T-helper 1 cell treated with Interleukin-12 subunit alpha and Interleukin-12 subunit beta and Interleukin-4 antibody, amounts not matched to agents 30 μg/mL and 1 μg/mL, for 36 hours (primary cell): ENCODE measurements around the gene NOS1.

Source experiments
- H3K27ac Mint-ChIP-seq: one replicate; pipeline ENCODE4 v1.8.0; 2021; ENCODE audit warnings: mild to moderate bottlenecking, mixed read lengths
- H3K27me3 Mint-ChIP-seq: one replicate; pipeline ENCODE4 v1.8.0; 2021; ENCODE audit warnings: low read depth, mixed read lengths
- H3K36me3 Mint-ChIP-seq: one replicate; pipeline ENCODE4 v1.8.0; 2021; ENCODE audit warnings: low read depth, mixed read lengths
- H3K4me1 Mint-ChIP-seq: one replicate; pipeline ENCODE4 v1.8.0; 2021; ENCODE audit warnings: low read depth, mixed read lengths
- H3K4me3 Mint-ChIP-seq: one replicate; pipeline ENCODE4 v1.8.0; 2021; ENCODE audit warnings: mild to moderate bottlenecking, moderate library complexity, mixed read lengths
- H3K9me3 Mint-ChIP-seq: one replicate; pipeline ENCODE4 v1.8.0; 2021; ENCODE audit warnings: mixed read lengths

Gene NOS1

GRCh38 chr12:117162167-117162539 lies 199.3 kb downstream of the NOS1 start:
- H3K4me3 Mint-ChIP-seq: no peak overlapping the region
- peak overlapping the region; percentile 16 for H3K27ac Mint-ChIP-seq
- no peaks in the 10 kb centered on the region for H3K27me3 Mint-ChIP-seq
- H3K9me3 Mint-ChIP-seq: no peaks in the 10 kb centered on the region
- H3K36me3 Mint-ChIP-seq: peaks cover 56% of the 10 kb centered on the region
- peaks cover 14% of the 10 kb centered on the region for H3K4me1 Mint-ChIP-seq

GRCh38 chr12:117161460-117162166 lies 199.8 kb downstream of the NOS1 start:
- peak overlapping the region; percentile 16 for H3K27ac Mint-ChIP-seq
- H3K9me3 Mint-ChIP-seq: no peaks in the 10 kb centered on the region
- no peaks in the 10 kb centered on the region for H3K27me3 Mint-ChIP-seq
- peaks cover 11% of the 10 kb centered on the region for H3K4me1 Mint-ChIP-seq
- H3K36me3 Mint-ChIP-seq: peaks cover 51% of the 10 kb centered on the region
- H3K4me3 Mint-ChIP-seq: no peak overlapping the region

GRCh38 chr12:117159674-117160073 lies 201.8 kb downstream of the NOS1 start:
- no peak overlapping the region for H3K27ac Mint-ChIP-seq
- H3K36me3 Mint-ChIP-seq: peaks cover 42% of the 10 kb centered on the region
- H3K27me3 Mint-ChIP-seq: no peaks in the 10 kb centered on the region
- peaks cover 9% of the 10 kb centered on the region for H3K4me1 Mint-ChIP-seq
- no peak overlapping the region for H3K4me3 Mint-ChIP-seq
- H3K9me3 Mint-ChIP-seq: no peaks in the 10 kb centered on the region

- Mint-ChIP-seq H3K4me3 (no peak overlapping the region), H3K36me3 (peaks cover 39% of the 10 kb centered on the region), H3K9me3 (no peaks in the 10 kb centered on the region), H3K4me1 (peaks cover 9% of the 10 kb centered on the region), H3K27me3 (no peaks in the 10 kb centered on the region), H3K27ac (no peak overlapping the region)
Measured at GRCh38 chr12:117158911-117159553, 202.4 kb downstream of the NOS1 start.
